ENCODE results near the gene PRELP. TPM values are rescaled to one million over a fixed set of nuclear protein-coding genes. Genes with fewer than 3 reads are reported as not detected.

The PRELP gene
- total RNA-seq, 1 donor from 2014 or later: not detected

GRCh38 chr1:203521812-203522211 lies 46.2 kb downstream of the PRELP start:
- TF ChIP-seq, protein P1, sequence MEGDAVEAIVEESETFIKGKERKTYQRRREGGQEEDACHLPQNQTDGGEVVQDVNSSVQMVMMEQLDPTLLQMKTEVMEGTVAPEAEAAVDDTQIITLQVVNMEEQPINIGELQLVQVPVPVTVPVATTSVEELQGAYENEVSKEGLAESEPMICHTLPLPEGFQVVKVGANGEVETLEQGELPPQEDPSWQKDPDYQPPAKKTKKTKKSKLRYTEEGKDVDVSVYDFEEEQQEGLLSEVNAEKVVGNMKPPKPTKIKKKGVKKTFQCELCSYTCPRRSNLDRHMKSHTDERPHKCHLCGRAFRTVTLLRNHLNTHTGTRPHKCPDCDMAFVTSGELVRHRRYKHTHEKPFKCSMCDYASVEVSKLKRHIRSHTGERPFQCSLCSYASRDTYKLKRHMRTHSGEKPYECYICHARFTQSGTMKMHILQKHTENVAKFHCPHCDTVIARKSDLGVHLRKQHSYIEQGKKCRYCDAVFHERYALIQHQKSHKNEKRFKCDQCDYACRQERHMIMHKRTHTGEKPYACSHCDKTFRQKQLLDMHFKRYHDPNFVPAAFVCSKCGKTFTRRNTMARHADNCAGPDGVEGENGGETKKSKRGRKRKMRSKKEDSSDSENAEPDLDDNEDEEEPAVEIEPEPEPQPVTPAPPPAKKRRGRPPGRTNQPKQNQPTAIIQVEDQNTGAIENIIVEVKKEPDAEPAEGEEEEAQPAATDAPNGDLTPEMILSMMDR (conservative IDR thresholded peaks at IDR 0.05; ENCODE audit: low read depth, low read length): no peak
- DNase-seq (ENCODE audit: low read depth): no peak
- H3K4me3 ChIP-seq (ENCODE audit: low read depth, low read length): no peak overlapping the region

DNA sequence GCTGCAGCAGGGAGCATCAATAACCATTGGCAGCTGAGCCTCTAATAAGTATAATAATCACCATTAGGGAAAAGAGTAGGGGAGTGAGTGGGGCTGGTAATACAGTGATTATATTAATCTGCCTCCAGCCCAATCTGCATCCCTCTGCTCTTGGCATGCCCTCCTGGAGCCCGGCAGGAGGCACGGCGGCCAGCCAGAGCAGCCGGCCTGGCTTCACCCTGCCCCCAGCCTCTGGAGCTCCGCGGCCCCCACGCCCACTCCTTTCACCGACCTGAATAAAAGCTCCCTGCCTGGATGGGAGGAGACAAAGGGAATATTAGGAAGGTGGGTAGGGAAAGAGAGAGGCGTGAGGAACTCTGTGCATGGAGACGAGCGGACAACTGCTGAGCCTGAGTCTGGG lies 46.6 kb downstream of the PRELP start:
- TF ChIP-seq, protein P1 (conservative IDR thresholded peaks at IDR 0.05; ENCODE audit: low read depth, low read length): no peak
- DNase-seq (ENCODE audit: low read depth): no peak

GRCh38 chr1:203523667-203524066 lies 48.1 kb downstream of the PRELP start:
- DNase-seq (ENCODE audit: low read depth): no peak
- no peak overlapping the region for H3K4me3 ChIP-seq (ENCODE audit: low read depth, low read length)
- TF ChIP-seq, protein P1 (conservative IDR thresholded peaks at IDR 0.05; ENCODE audit: low read depth, low read length): no peak

More for the DNA sequence above, 46.6 kb downstream of the PRELP start:
- no peak overlapping the region for H3K4me3 ChIP-seq (ENCODE audit: low read depth, low read length)

DNA sequence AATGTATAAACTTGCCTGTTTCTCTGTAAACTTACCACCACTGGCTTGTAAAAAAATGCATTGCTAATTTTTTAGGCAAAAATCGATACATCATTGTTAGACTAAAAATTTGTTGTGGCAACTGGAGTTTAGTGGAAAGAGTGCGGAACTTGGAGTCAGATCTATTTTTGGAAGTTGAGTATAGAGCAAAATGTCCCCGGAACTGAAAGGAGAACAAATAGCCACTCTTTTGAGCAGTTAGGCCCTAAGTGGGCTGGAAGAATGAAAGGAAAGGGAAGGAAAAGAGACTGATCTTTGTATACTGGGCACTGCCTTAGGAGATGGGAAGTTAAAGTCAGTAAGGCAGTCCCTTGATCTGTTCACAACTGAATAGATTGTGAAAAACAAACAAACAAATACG lies 48.5 kb downstream of the PRELP start:
- no peak overlapping the region for H3K4me3 ChIP-seq (ENCODE audit: low read depth, low read length)
- DNase-seq (ENCODE audit: low read depth): no peak
- TF ChIP-seq, protein P1 (conservative IDR thresholded peaks at IDR 0.05; ENCODE audit: low read depth, low read length): no peak

GRCh38 chr1:203524824-203525223 lies 49.2 kb downstream of the PRELP start:
- H3K4me3 ChIP-seq (ENCODE audit: low read depth, low read length): no peak overlapping the region
- TF ChIP-seq, protein P1 (conservative IDR thresholded peaks at IDR 0.05; ENCODE audit: low read depth, low read length): no peak
- no peak for DNase-seq (ENCODE audit: low read depth)

DNA sequence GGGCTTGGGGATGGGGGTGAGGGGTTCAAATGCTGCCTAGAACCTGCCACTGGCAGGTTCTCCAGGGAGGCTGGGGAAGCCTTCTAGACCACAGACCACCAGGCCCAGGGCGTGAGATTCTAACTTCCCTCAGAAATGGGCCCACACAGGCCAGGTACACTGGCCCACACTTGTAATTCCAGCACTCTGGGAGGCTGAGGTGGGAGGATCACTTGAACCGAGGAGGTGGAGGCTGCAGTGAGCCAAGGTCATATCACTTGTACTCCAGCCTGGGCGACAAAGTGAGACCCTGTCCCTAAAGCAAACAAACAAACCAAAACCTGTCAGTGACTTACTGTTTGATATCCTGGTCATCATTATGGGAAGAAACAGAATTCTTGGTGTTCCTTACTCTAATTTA lies 50.1 kb downstream of the PRELP start:
- TF ChIP-seq, protein P1 (conservative IDR thresholded peaks at IDR 0.05; ENCODE audit: low read depth, low read length): no peak
- no peak overlapping the region for H3K4me3 ChIP-seq (ENCODE audit: low read depth, low read length)
- DNase-seq (ENCODE audit: low read depth): no peak

DNA sequence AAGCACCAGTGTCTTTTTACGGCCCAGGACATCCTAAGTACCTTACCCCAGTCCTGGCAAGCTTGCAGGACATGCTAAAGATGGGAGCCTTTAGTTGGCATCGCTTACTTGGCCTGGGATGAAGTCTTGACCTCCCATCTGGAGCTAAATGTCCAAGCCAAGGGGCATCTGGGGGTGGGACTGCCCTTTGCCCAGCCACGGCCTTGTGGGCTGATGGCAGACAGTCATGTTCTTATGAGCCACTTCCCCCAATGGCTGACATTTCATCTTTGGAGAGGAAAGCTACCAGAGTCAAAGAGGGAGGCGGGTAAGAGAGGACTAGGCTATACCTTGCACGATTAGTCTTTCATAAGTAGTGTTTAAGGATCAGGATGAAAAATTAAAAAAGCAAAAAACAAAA lies 50.5 kb downstream of the PRELP start:
- TF ChIP-seq, protein P1 (conservative IDR thresholded peaks at IDR 0.05; ENCODE audit: low read depth, low read length): no peak
- no peak for DNase-seq (ENCODE audit: low read depth)
- H3K4me3 ChIP-seq (ENCODE audit: low read depth, low read length): no peak overlapping the region
